Measurements from ENCODE around the gene SLC35G6.

The SLC35G6 gene

DNA sequence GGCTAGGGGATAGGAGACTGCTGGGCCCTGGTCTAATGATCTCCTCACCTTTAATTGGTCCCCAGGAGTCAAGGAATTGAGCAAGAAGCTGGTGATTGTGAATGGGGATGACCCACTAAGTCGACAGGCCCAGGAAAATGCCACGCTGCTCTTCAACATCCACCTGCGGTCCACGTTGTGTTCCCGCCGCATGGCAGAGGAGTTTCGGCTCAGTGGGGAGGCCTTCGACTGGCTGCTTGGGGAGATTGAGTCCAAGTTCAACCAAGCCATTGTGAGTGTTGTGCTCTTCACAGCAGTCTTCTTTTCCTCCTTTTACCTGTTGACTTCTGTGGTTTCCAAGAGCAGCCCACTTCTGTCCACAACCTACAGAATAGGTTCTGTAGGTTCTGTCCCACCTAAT lies 22.3 kb downstream of the SLC35G6 start:
- Histone ChIP-seq H3K9me3 (ENCODE audit: insufficient read depth, low read length) (no peaks in the 10 kb centered on the region), H2AFZ (ENCODE audit: low read depth, low read length) (no peak overlapping the region), H3K4me3 (ENCODE audit: low read length) (no peak overlapping the region), H3K4me1 (ENCODE audit: low read length) (no peaks in the 10 kb centered on the region), H3K36me3 (replicated peaks; ENCODE audit: low read depth, low read length) (peaks cover 49% of the 10 kb centered on the region), H4K20me1 (ENCODE audit: insufficient read depth, low read length) (no peaks in the 10 kb centered on the region), H3K27me3 (ENCODE audit: low read depth, low read length) (no peaks in the 10 kb centered on the region), H3K27ac (ENCODE audit: low read length) (no peak overlapping the region), H3K4me2 (ENCODE audit: low read length) (no peak overlapping the region), H3K9ac (ENCODE audit: low read length) (no peak overlapping the region), H3K79me2 (ENCODE audit: low read length) (no peaks in the 10 kb centered on the region)
- TF ChIP-seq EZH2phosphoT487 (IDR thresholded peaks at IDR 0.05; ENCODE audit: low read depth): no peak
- TF ChIP-seq, protein P1, sequence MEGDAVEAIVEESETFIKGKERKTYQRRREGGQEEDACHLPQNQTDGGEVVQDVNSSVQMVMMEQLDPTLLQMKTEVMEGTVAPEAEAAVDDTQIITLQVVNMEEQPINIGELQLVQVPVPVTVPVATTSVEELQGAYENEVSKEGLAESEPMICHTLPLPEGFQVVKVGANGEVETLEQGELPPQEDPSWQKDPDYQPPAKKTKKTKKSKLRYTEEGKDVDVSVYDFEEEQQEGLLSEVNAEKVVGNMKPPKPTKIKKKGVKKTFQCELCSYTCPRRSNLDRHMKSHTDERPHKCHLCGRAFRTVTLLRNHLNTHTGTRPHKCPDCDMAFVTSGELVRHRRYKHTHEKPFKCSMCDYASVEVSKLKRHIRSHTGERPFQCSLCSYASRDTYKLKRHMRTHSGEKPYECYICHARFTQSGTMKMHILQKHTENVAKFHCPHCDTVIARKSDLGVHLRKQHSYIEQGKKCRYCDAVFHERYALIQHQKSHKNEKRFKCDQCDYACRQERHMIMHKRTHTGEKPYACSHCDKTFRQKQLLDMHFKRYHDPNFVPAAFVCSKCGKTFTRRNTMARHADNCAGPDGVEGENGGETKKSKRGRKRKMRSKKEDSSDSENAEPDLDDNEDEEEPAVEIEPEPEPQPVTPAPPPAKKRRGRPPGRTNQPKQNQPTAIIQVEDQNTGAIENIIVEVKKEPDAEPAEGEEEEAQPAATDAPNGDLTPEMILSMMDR (IDR thresholded peaks at IDR 0.05; ENCODE audit: low read depth, low read length): no peak

DNA sequence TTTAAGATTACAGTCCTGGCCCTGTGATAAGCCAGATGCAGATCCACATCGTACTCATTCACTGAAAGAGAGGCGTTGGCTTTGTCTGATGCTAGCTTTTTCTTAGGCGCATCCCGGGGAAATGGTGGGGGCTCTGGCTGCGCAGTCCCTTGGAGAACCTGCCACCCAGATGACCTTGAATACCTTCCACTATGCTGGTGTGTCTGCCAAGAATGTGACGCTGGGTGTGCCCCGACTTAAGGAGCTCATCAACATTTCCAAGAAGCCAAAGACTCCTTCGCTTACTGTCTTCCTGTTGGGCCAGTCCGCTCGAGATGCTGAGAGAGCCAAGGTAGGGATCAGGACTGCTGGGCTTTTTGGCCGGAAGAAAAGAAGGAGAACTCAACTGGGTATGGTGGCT lies 26.9 kb downstream of the SLC35G6 start:
- TF ChIP-seq EZH2phosphoT487 (IDR thresholded peaks at IDR 0.05; ENCODE audit: low read depth): no peak
- TF ChIP-seq, protein P1 (IDR thresholded peaks at IDR 0.05; ENCODE audit: low read depth, low read length): no peak
- H3K27me3 ChIP-seq (ENCODE audit: low read depth, low read length): no peaks in the 10 kb centered on the region
- H3K79me2 ChIP-seq (ENCODE audit: low read length): no peaks in the 10 kb centered on the region
- no peak overlapping the region for H3K9ac ChIP-seq (ENCODE audit: low read length)
- no peak overlapping the region for H3K4me3 ChIP-seq (ENCODE audit: low read length)
- no peaks in the 10 kb centered on the region for H3K9me3 ChIP-seq (ENCODE audit: insufficient read depth, low read length)
- H3K4me2 ChIP-seq (ENCODE audit: low read length): no peak overlapping the region
- no peak overlapping the region for H3K27ac ChIP-seq (ENCODE audit: low read length)
- peaks cover 36% of the 10 kb centered on the region for H3K36me3 ChIP-seq (replicated peaks; ENCODE audit: low read depth, low read length)
- no peak overlapping the region for H2AFZ ChIP-seq (ENCODE audit: low read depth, low read length)
- H3K4me1 ChIP-seq (ENCODE audit: low read length): no peaks in the 10 kb centered on the region
- no peaks in the 10 kb centered on the region for H4K20me1 ChIP-seq (ENCODE audit: insufficient read depth, low read length)

DNA sequence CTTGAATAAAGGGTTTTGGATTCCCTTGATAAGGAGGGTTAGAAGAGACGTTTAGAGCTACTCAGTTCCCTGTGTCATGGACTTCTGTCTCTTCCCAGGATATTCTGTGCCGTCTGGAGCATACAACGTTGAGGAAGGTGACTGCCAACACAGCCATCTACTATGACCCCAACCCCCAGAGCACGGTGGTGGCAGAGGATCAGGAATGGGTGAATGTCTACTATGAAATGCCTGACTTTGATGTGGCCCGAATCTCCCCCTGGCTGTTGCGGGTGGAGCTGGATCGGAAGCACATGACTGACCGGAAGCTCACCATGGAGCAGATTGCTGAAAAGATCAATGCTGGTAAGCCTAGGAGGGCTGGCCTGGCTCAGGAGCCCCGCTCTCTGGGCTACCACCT lies 27.6 kb downstream of the SLC35G6 start:
- Histone ChIP-seq H3K27ac (ENCODE audit: low read length) (no peak overlapping the region), H3K9ac (ENCODE audit: low read length) (no peak overlapping the region), H2AFZ (ENCODE audit: low read depth, low read length) (no peak overlapping the region), H3K4me3 (ENCODE audit: low read length) (no peak overlapping the region), H3K4me1 (ENCODE audit: low read length) (no peaks in the 10 kb centered on the region), H3K36me3 (replicated peaks; ENCODE audit: low read depth, low read length) (peaks cover 32% of the 10 kb centered on the region), H3K9me3 (ENCODE audit: insufficient read depth, low read length) (no peaks in the 10 kb centered on the region), H3K79me2 (ENCODE audit: low read length) (no peaks in the 10 kb centered on the region), H4K20me1 (ENCODE audit: insufficient read depth, low read length) (no peaks in the 10 kb centered on the region), H3K27me3 (ENCODE audit: low read depth, low read length) (no peaks in the 10 kb centered on the region), H3K4me2 (ENCODE audit: low read length) (no peak overlapping the region)
- TF ChIP-seq, protein P1 (IDR thresholded peaks at IDR 0.05; ENCODE audit: low read depth, low read length): no peak
- TF ChIP-seq EZH2phosphoT487 (IDR thresholded peaks at IDR 0.05; ENCODE audit: low read depth): no peak

DNA sequence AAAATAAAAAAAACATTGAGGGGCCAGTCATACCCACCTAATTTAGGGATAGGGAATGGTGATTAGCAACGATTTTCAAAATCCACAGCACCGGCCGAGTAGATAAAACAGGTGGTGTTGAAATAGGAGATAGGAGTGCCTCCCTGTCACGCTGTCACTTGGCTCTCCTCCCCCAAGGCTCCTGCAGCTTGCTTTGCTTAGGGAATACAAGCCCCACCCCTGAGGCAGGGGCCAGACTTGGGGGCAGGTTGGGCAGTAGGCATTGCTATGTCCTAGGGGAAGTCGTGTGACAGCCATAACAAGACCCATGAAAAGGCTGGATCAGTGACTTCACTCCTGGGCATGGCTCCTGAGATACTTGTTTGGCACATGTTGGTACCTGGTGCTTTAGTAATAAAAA lies 28.7 kb downstream of the SLC35G6 start:
- H3K4me2 ChIP-seq (ENCODE audit: low read length): no peak overlapping the region
- H3K27me3 ChIP-seq (ENCODE audit: low read depth, low read length): no peaks in the 10 kb centered on the region
- TF ChIP-seq EZH2phosphoT487 (IDR thresholded peaks at IDR 0.05; ENCODE audit: low read depth): no peak
- TF ChIP-seq, protein P1 (IDR thresholded peaks at IDR 0.05; ENCODE audit: low read depth, low read length): no peak
- H3K4me1 ChIP-seq (ENCODE audit: low read length): no peaks in the 10 kb centered on the region
- no peak overlapping the region for H3K4me3 ChIP-seq (ENCODE audit: low read length)
- no peak overlapping the region for H3K9ac ChIP-seq (ENCODE audit: low read length)
- no peak overlapping the region for H2AFZ ChIP-seq (ENCODE audit: low read depth, low read length)
- H3K27ac ChIP-seq (ENCODE audit: low read length): no peak overlapping the region
- peaks cover 32% of the 10 kb centered on the region for H3K36me3 ChIP-seq (replicated peaks; ENCODE audit: low read depth, low read length)
- no peaks in the 10 kb centered on the region for H4K20me1 ChIP-seq (ENCODE audit: insufficient read depth, low read length)
- no peaks in the 10 kb centered on the region for H3K9me3 ChIP-seq (ENCODE audit: insufficient read depth, low read length)
- H3K79me2 ChIP-seq (ENCODE audit: low read length): no peaks in the 10 kb centered on the region
